NCI-H345 treated with DMSO at 0.1 percent for 48 hours (cell line): ENCODE data around the gene SORCS1.

Experiments used
- DNase-seq: peaks from one replicate; lab custom pipeline; 2025; ENCODE audit not compliant: unreplicated experiment; lab: John Stamatoyannopoulos, UW

The SORCS1 gene

DNA sequence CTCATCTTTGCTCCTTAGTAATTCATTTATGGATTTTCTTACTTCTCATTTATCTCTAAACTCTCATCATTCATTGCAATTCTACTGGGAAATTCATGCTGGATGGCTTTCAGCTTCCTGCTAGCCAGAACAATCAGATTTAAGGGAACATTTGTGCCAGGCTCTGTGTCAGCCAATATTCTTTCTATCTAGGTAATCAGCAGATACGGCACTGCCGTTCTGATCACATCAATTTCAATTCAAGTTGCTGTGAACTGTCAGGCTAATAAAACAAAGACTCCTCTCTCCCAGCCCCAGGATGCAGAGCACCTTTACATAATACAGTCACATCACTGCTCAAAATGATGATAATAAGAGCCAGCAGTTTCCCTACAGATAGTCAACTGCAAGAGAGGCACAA, 468.3 kb downstream of the SORCS1 start:
- no peak for DNase-seq

GRCh38 chr10:106694696-106695095, 469.8 kb downstream of the SORCS1 start:
- no peak for DNase-seq

DNA sequence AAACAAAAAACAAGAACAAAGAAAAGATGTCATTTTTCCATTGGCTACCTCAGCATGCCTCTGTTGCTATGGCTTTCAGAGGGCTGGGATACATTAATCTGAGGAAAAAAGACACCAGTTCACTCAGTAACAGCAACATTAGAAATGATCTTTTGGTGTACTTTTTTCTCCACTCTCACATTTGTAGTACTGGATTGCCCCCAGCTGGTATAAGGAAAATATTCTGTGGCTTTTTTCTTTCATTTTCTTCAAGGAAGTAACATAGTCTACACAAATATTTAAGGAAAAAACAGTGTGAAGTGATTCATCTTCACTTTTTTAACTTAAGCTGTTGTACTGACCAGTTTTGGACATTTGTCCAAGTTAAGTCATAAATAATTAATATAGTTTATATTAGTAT, 482.3 kb downstream of the SORCS1 start:
- DNase-seq: no peak

DNA sequence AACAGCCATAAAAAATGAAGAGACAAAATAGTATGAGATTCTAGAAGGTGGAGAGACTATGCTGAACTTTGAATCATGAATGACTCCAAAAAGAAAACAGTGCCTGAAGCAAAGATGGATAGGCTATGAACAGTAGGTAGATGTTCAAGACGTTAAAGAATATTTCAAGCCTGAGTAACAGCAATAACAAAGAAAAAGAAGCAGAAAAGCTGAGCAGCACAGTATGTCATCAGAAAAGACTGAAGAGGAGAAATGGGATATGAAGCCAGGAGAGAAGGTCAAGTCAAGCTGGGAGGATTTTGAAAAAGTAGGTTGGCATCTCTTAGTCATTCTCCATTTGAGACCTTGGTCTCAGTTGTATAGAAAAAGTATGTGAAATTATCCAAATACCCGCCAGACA, 484.4 kb downstream of the SORCS1 start:
- no peak for DNase-seq

GRCh38 chr10:106679314-106679713, 485.2 kb downstream of the SORCS1 start:
- no peak for DNase-seq

DNA sequence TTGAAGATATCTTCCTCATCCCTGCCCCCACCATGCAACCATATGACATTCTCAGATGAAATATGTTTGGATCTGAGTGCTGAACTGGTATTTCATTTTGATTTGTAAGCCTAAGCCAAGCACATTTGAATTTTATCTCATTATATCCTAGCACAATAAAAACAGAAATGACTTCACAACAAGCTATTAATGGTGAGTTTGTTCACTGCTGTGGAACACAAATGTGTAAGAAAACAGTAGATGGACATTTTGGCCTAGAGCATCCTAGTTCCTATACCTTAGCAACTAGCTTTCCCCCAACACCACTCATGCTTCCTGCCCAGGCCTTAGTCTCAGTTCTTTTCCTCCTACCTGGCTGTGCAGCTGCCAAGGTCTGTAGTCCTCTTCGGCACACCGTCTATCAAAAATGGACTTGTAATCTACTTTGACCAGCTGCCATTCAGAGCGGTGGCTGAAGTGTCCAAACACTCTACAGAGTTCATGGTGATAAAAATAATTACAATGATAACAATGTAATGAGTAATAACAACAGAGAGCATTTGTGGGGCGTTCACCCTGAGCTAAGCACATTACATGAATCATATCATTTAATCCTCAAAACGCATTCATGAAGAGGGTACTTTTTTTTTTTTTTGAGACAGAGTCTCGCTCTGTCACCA, 491.9 kb downstream of the SORCS1 start:
- no peak for DNase-seq

DNA sequence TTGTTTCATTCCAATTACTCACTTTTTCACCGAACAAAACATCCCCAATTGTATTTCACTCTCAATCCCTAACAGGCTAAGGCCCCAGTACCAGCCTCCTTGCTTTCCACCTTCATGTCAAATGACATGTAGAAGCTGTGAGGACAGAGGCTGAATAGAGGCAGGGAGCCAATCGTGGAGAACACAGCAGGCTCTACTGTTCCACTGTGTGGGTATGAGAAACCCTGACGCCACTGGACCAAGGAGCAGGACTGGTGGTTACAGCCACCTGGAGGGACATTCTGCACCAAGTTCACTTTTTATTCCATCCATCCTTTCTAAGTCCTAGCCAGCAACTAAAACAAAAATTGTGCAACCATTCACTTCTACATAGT, 502.8 kb downstream of the SORCS1 start:
- DNase-seq: no peak

DNA sequence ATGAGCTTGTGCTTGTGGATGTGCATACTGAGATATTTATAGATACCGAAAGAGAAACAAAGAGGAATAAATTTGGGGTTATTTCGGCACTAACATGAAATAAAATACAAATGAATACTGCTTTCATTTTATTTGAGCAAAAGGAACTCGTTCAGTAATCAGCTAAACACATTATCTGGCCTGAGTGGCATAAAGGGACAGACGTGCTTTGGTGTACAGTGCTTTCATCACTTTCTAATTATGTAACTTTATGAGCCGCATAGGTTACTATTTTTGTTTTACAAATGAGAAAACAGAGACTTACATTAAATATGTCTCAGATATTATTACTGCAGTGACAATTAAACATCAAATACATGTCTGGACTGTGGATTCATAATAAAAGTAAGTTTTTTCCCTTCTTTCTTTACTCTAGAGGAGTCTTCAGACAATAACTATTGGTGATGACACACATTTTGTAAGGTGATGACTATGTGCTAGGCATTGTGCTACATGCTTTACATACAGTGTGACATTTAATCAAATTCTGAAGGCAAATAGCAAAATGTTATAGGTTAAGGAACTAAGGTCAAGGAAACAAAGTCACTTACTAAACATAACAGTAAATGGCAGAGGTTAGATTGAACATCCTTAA, 503.3 kb downstream of the SORCS1 start:
- no peak for DNase-seq

DNA sequence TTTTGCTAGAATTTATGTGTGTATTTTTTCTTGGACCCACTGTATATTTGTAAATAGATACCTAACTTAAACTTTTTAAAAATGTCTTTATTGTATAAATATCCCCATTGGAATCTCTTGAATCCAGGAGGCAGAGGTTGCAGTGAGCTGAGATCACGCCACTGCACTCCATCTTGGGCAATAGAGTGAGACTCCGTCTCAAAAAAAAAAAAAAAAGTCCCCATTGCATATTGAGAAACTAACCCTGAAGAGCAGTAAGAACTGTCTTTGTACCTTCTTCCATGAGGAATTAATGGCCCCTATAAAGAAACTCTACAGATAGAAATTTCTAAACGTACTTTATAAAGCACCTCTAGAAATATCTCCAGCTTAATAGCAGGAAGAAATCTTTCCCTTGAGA, 504.0 kb downstream of the SORCS1 start:
- DNase-seq: no peak

DNA sequence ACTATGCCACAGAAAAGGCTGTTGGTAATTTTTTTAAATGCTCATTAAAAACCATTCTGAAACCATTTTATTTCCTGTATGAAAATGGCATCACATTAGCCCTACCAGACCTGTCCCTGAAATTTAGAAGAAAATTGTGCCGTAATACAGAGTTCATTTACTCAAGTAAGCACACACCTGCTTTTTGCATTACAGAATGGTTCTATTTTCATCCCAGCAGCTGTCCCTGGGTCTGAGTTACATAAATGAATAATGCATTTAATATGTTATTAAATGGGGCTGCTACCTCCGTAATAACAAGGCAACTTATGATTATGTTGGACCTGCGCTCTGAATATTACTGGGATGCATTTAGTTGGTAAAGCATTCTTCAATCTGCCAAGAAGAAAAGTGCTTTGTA, 508.9 kb downstream of the SORCS1 start:
- no peak for DNase-seq

GRCh38 chr10:106655165-106655564, 509.3 kb downstream of the SORCS1 start:
- DNase-seq: no peak

DNA sequence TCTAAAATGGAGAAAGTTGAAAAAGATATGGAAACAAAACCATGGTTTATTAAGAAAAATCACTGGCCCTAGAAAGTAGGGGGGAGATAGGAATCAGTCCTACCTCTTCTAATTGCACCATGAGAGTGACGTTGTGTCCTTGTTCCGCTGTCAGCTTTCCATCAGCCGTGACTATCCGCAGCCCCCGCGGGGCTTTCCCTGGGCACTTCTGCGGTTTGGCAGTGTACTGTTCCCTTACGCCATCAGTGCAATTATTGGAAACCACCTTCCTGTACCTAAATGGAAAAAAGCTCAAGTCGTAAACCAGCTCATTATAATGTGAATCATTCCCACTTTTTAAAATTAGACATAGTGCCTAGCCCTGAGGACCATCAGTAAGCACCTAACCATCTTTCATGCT, 512.2 kb downstream of the SORCS1 start:
- no peak for DNase-seq

- DNase-seq: no peak
These were observed 515.7 kb downstream of the SORCS1 start for GRCh38 chr10:106648534-106649481.

DNA sequence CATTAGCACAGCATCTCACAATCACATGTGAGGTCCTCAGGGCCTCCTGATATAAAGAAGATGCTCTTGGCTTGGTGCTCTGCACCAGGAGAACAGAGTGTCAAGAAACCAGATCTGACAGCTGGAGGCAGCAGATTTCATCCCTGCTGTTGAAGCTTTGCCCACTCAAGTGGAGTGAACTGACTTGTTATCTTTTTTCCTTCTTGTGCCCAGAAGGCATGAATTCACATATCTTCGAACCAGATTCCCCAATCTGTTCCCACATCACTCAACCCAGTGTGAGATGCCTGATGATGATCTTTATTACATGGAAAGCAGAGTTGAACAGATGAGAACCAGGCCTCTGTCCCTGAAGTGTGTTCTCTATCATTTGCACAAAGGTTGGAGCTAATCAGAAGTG, 521.0 kb downstream of the SORCS1 start:
- no peak for DNase-seq

GRCh38 chr10:106637873-106638272, 526.6 kb downstream of the SORCS1 start:
- no peak for DNase-seq

DNA sequence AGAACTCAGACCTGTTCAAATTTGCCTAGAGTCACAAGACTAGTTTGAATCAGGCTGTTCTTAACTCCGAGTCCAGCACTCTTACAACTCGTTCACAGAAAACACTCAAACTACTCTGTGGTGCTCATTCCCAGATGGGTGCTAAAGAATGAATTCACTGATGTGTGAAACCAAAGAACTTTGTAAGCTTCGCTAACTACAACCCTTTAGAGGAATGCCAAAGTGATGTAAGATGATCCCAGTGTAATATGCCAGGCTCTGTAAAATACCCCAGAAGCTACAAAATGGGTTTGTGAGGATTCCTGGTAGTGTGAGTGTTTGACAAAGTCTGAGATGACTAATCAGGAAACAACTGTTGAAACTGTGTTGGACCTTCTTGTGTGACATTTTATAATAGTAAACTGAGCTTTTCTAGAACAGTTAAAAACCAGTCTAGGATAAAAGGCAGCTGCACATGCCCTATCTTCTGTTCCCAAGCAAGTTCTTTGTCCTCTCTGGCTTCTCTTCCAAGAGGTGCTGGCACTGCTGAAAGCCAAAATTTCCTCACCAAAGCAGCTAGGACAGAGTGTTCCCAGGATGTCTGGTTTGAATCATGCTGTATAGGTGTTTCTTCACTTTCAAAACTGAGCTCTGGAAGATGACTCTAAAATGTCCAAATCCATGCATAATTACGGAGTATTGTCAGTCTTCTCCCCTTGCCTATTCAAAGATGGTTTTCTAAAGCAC, 527.6 kb downstream of the SORCS1 start:
- DNase-seq: no peak

DNA sequence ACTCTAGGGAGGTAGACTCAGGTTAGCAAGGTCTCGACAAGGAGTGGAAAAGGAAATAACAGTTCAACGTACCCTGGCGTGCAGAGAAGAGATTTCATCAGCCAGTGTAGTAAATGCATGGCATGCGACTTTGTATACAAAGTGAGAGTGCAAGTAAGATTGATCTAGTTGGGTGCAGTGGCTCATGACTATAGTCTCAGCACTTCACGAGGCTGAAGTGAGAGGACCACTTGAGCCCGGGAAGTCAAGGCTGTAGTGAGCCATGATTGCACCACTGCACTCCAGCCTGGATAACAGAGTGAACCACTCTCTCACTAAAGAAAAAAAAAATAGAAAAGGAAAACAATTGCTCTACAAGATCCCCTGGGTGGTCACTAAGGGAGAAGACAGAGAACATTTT, 528.6 kb downstream of the SORCS1 start:
- DNase-seq: no peak

DNA sequence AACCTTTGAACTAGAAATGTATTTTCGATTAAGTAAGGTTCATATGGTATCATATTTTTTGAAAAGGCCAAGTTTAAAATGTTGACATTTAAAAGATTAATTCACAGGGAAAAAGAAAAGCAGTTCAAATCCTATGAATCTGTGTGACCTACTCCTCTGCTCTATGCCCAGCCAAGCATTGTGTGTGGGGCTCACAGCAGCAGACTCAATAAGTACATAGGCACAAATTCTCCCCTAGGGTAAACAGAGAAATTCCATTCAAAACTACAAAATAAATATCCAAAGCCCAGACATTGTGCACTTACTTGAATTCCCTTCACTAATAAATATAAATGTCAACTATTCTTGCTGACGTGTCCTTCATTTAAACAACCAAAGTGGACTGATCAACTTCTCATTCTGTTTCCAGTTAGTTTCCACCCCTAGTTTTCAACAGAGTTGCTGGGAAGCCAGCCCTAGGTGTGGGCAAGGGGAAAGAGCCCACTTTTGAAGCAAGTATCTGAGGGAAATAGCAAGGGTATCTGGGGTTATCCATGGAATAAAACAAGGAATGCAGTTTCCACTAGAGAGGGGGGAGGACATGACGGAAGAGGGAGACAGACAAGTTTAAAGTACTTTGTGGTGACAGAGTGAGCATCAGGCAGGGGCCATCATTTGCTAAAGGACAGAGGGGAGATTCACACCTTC, 533.3 kb downstream of the SORCS1 start:
- no peak for DNase-seq

DNA sequence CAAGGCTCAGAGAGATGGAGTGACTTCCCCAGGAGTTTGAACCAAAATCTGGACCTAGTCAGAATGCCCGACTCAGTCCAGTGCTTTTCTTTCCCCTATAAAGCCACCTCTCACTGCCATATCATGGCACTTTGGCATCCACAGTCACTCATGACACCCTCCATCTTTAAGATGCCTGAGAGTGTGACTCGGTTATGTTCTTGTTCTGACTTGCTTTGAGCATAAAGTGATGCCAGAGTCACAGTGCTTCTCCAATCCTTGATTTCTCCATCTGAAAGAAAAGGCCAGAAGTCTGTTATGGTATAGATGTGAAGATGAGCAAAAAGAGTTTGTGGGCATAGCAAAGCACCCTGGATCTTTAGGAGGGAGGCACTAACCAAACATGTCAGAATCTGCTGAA, 538.1 kb downstream of the SORCS1 start:
- DNase-seq: no peak

DNA sequence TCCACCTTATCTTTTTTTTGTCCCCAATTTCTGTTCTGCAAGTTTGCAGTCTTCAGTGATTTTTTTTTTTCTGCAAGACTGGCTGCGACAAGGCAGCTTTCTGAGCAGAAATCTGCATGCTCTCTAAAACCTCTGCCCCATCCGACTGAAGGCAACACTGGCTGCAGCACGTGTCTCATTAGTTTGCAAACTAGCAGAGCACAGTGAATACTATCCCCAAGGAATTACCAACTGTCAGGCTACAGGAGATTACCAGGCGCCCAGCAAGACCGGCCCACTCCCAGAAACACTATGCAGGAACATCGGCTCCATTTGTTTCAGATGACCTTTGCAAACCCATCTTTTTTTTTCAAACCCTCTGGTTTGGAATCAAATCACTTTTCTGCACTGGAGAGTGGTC, 538.8 kb downstream of the SORCS1 start:
- no peak for DNase-seq

DNA sequence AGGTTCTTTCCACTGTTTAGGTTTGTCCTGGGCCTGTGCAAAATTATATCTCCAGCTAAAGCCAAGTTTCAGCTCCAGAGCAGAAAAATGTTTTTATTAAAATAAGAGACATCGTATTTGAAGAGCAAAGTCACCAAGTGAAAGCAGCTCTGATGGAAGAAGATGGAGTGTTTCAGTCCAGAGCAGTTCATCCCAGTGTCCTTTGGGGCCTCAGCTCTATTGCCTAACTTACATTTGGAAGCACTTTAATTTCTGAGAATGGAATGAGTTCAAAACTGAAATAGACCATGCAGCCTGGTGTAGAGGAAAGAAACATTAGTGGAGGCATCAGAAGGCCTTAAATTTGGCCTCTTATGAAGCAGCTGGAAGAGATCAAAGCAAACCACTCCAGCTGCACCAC, 545.2 kb downstream of the SORCS1 start:
- no peak for DNase-seq
